ENCODE measurements around the gene CHIT1. TPM values are rescaled to one million over a fixed set of nuclear protein-coding genes. Genes with fewer than 3 reads are reported as not detected.

Gene CHIT1
- total RNA-seq, 1 experiment from 2014 or later: not detected

- peak; percentile 28 for DNase-seq (ENCODE audit: low spot score)
Observed at GRCh38 chr1:203217139-203217655, 12.3 kb downstream of the CHIT1 start.

GRCh38 chr1:203216274-203217138 lies 13.0 kb downstream of the CHIT1 start:
- peak; percentile 77 for DNase-seq (ENCODE audit: low spot score)

- DNase-seq (ENCODE audit: low spot score): no peak
Observed at GRCh38 chr1:203215573-203215972, 13.9 kb downstream of the CHIT1 start.

GRCh38 chr1:203214871-203215270 lies 14.6 kb downstream of the CHIT1 start:
- DNase-seq (ENCODE audit: low spot score): no peak

GRCh38 chr1:203213126-203213525 lies 16.3 kb downstream of the CHIT1 start:
- DNase-seq (ENCODE audit: low spot score): no peak

GRCh38 chr1:203211812-203212211 lies 17.7 kb downstream of the CHIT1 start:
- DNase-seq (ENCODE audit: low spot score): no peak

- no peak for DNase-seq (ENCODE audit: low spot score)
Observed at GRCh38 chr1:203210988-203211387, 18.5 kb downstream of the CHIT1 start.

- DNase-seq (ENCODE audit: low spot score): no peak
Observed at GRCh38 chr1:203210350-203210749, 19.1 kb downstream of the CHIT1 start.

GRCh38 chr1:203208181-203208580 lies 21.3 kb downstream of the CHIT1 start:
- no peak for DNase-seq (ENCODE audit: low spot score)

GRCh38 chr1:203207751-203208150 lies 21.7 kb downstream of the CHIT1 start:
- DNase-seq (ENCODE audit: low spot score): no peak

- DNase-seq (ENCODE audit: low spot score): no peak
Observed at GRCh38 chr1:203206129-203206687, 23.3 kb downstream of the CHIT1 start.

- no peak for DNase-seq (ENCODE audit: low spot score)
Observed at GRCh38 chr1:203204756-203205155, 24.7 kb downstream of the CHIT1 start.

- DNase-seq (ENCODE audit: low spot score): no peak
Observed at GRCh38 chr1:203202431-203203245, 26.8 kb downstream of the CHIT1 start.

GRCh38 chr1:203201516-203202205 lies 27.8 kb downstream of the CHIT1 start:
- DNase-seq (ENCODE audit: low spot score): no peak

- no peak for DNase-seq (ENCODE audit: low spot score)
Observed at GRCh38 chr1:203200916-203201315, 28.6 kb downstream of the CHIT1 start.

- DNase-seq (ENCODE audit: low spot score): no peak
Observed at GRCh38 chr1:203199816-203200571, 29.5 kb downstream of the CHIT1 start.

GRCh38 chr1:203199481-203199815 lies 30.0 kb downstream of the CHIT1 start:
- DNase-seq (ENCODE audit: low spot score): no peak

GRCh38 chr1:203199002-203199401 lies 30.5 kb downstream of the CHIT1 start:
- DNase-seq (ENCODE audit: low spot score): no peak

- DNase-seq (ENCODE audit: low spot score): no peak
Observed at GRCh38 chr1:203197625-203198024, 31.8 kb downstream of the CHIT1 start.

- DNase-seq (ENCODE audit: low spot score): no peak
Observed at GRCh38 chr1:203196371-203196770, 33.1 kb downstream of the CHIT1 start.

GRCh38 chr1:203190949-203191348 lies 38.5 kb downstream of the CHIT1 start:
- DNase-seq (ENCODE audit: low spot score): no peak

All from HT-29 (cell line).